Esophagus muscularis mucosa (tissue), 4 donors: ENCODE results near the gene BUB1. TPM values are rescaled to one million over a fixed set of nuclear protein-coding genes. Genes with fewer than 3 reads are reported as not detected.
A peak's percentile ranks its signal among the peaks of the same experiment; 100 is the strongest.
"Not testable (repeated sequence)": the region's sequence is repeated elsewhere in the genome, so short reads cannot be mapped to it uniquely, and the experiment has no call there.

Experiments used
- DNase-seq: peaks from one replicate; pipeline ENCODE4 v3.0.0-alpha.2; 2017; ENCODE audit errors: extremely low spot score
- H3K27ac ChIP-seq, 4 donors: fragments of 200-600 bp; sonication (generic); replicated peaks in 1 of 4; 1 replicate in 3 of 4; 2 replicates in 1 of 4; pipeline ENCODE4 v1.5.1; 2016 to 2019; ENCODE audit warnings: mild to moderate bottlenecking in 1 of 4
- H3K27me3 ChIP-seq, 4 donors: fragments of 200-600 bp; sonication (generic); one replicate each; pipeline versions ENCODE4 v1.5.1 to v1.6.0; 2016 to 2019
- H3K36me3 ChIP-seq, 4 donors: fragments of 200-600 bp; sonication (generic); one replicate each; pipeline ENCODE4 v1.5.1; 2016 to 2019
- H3K4me1 ChIP-seq, 4 donors: fragments of 200-600 bp; sonication (generic); one replicate each; pipeline ENCODE4 v1.5.1; 2016 to 2019
- H3K4me3 ChIP-seq, 4 donors: fragments of 200-600 bp; sonication (generic); 1 replicate in 2 of 4; 2 replicates in 2 of 4; pipeline ENCODE4 v1.5.1; 2016 to 2019; ENCODE audit warnings: mild to moderate bottlenecking in 4 of 4, moderate library complexity in 1 of 4
- H3K9me3 ChIP-seq, 4 donors: fragments of 200-600 bp; sonication (generic); 1 replicate in 3 of 4; 2 replicates in 1 of 4; pipeline ENCODE4 v1.5.1; 2016 to 2019
- WGBS: methylation state at CpG from one replicate; pipeline ENCODE4 v1.1.5; 2018; 5-methylcytosine and 5-hydroxymethylcytosine counted together
- intact Hi-C: fragments of 100-400 bp; cut with DNase I; formaldehyde crosslinking; loops from one replicate; pipeline ENCODE4 v1.15.1; 2023
- total RNA-seq, 4 donors: library from RNA; depleted of rRNA; stranded (reverse); fragments of >200 nt; gene quantifications; one replicate each; pipeline versions ENCODE4 v1.1.0 to v1.2.1, GENCODE V29; 2016

BUB1 gene
- total RNA-seq, 4 donors from 2014 or later: 0.80 to 1.8 (median 1.1) TPM; not detected in 1

- H3K9me3 ChIP-seq, H3K27ac ChIP-seq, H3K4me1 ChIP-seq, DNase-seq, intact Hi-C loops, H3K27me3 ChIP-seq, H3K36me3 ChIP-seq: not testable (repeated sequence)
- H3K4me3 ChIP-seq: peak overlapping the region in 3 of 4 donors; percentile 28 to 52 (median 33)
- WGBS: no CpG with 5 or more reads among the region's 45 CpGs
These were observed 67.8 kb downstream of the BUB1 start for GRCh38 chr2:110609843-110610612.

GRCh38 chr2:110608788-110609502 lies 68.9 kb downstream of the BUB1 start:
- H3K36me3 ChIP-seq, DNase-seq, H3K27ac ChIP-seq, H3K27me3 ChIP-seq, intact Hi-C loops, H3K9me3 ChIP-seq, H3K4me3 ChIP-seq, H3K4me1 ChIP-seq: not testable (repeated sequence)
- no CpG with 5 or more reads among the region's 8 CpGs for WGBS

GRCh38 chr2:110605057-110605456 lies 72.8 kb downstream of the BUB1 start:
- intact Hi-C loops, H3K27ac ChIP-seq, DNase-seq, H3K4me1 ChIP-seq, H3K4me3 ChIP-seq, H3K27me3 ChIP-seq, H3K36me3 ChIP-seq, H3K9me3 ChIP-seq: not testable (repeated sequence)
- WGBS: 85% methylated on average over 9 of the region's 12 CpGs

GRCh38 chr2:110603917-110604591 lies 73.8 kb downstream of the BUB1 start:
- intact Hi-C loops: not testable (repeated sequence)
- 100% methylated on average over 1 of the region's 8 CpGs for WGBS

GRCh38 chr2:110602139-110602538 lies 75.7 kb downstream of the BUB1 start:
- not testable (repeated sequence) for H3K36me3 ChIP-seq

More at GRCh38 chr2:110603917-110604591, 73.8 kb downstream of the BUB1 start:
- not testable (repeated sequence) for H3K4me3 ChIP-seq, DNase-seq, H3K4me1 ChIP-seq, H3K9me3 ChIP-seq, H3K27ac ChIP-seq, H3K27me3 ChIP-seq, H3K36me3 ChIP-seq

GRCh38 chr2:110591973-110592372 lies 85.9 kb downstream of the BUB1 start:
- H3K4me3 ChIP-seq, H3K4me1 ChIP-seq, intact Hi-C loops: not testable (repeated sequence)

More at GRCh38 chr2:110602139-110602538, 75.7 kb downstream of the BUB1 start:
- H3K27me3 ChIP-seq, H3K4me1 ChIP-seq, H3K4me3 ChIP-seq, DNase-seq, intact Hi-C loops, H3K27ac ChIP-seq, H3K9me3 ChIP-seq: not testable (repeated sequence)
- WGBS: no CpG with 5 or more reads among the region's 9 CpGs

GRCh38 chr2:110589677-110590330 lies 88.1 kb downstream of the BUB1 start:
- DNase-seq, H3K9me3 ChIP-seq, H3K4me3 ChIP-seq, H3K27ac ChIP-seq, H3K27me3 ChIP-seq, intact Hi-C loops, H3K36me3 ChIP-seq, H3K4me1 ChIP-seq: not testable (repeated sequence)
- no CpG with 5 or more reads among the region's 15 CpGs for WGBS

More at GRCh38 chr2:110591973-110592372, 85.9 kb downstream of the BUB1 start:
- not testable (repeated sequence) for H3K27me3 ChIP-seq, H3K9me3 ChIP-seq, H3K27ac ChIP-seq, H3K36me3 ChIP-seq, DNase-seq
- WGBS: no CpG with 5 or more reads among the region's 2 CpGs

- no CpG with 5 or more reads among the region's 1 CpG for WGBS
- DNase-seq, H3K27me3 ChIP-seq, H3K36me3 ChIP-seq, H3K9me3 ChIP-seq, H3K4me1 ChIP-seq, H3K4me3 ChIP-seq, H3K27ac ChIP-seq, intact Hi-C loops: not testable (repeated sequence)
These were observed 89.3 kb downstream of the BUB1 start for GRCh38 chr2:110588520-110588919.

Other genes starting within 250 kb of the BUB1 start
- 10 to 100 TPM in 1 of 4 donors, 1 to 10 TPM in 3; 2.7 to 10.0 (median 5.1) TPM for gene LIMS4, start 205.2 kb downstream of the BUB1 start, total RNA-seq
- gene RGPD6, start 100.8 kb downstream of the BUB1 start, total RNA-seq: 10 to 100 TPM; 27.3 to 51.5 (median 37.1) TPM
- not detected for gene ACOXL, start 54.5 kb upstream of the BUB1 start, total RNA-seq